Measurements from ENCODE around the gene EHMT2. TPM values are rescaled to one million over a fixed set of nuclear protein-coding genes. Genes with fewer than 3 reads are reported as not detected.
A peak's percentile ranks its signal among the peaks of the same experiment; 100 is the strongest.

The EHMT2 gene
- total RNA-seq, 3 donors from 2014 or later (not counting 1 experiment from before 2014, with no cell fraction given): 49.3 to 56.6 (median 55.8) TPM

DNA sequence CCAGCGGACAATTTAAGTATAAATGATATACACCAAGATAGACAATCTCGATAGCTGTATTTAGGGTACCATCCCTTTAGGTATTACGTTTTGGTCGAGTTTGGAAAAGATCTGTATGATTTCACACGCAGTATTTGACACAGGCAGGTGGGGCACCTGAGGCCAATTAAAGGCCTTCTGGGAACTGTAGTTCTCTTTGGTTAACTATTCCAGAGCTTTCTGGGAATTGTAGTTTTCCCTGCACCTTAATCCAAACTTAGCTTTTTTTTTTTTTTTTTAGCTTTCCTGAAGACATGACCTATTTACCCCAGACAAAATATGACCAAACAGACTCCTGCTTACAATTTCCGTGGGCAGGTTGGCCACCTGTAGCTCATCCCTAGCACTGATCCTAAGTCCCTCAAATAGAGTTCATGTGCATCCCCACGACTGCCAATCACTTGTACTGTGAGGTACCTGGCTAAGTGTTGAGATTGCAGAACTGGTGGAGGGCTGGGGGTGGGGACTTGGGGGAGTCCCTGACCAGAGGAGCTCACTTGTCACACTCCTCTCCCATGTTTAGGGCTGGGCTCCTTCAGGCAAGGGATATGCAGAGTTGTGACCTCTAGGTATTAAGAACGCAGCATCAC, 999 bp upstream of the EHMT2 start:
- WGBS (ENCODE audit: insufficient coverage): 19% methylated on average over 8 of the region's 8 CpGs
- peak overlapping the region; percentile 95 for H3K27ac Mint-ChIP-seq

DNA sequence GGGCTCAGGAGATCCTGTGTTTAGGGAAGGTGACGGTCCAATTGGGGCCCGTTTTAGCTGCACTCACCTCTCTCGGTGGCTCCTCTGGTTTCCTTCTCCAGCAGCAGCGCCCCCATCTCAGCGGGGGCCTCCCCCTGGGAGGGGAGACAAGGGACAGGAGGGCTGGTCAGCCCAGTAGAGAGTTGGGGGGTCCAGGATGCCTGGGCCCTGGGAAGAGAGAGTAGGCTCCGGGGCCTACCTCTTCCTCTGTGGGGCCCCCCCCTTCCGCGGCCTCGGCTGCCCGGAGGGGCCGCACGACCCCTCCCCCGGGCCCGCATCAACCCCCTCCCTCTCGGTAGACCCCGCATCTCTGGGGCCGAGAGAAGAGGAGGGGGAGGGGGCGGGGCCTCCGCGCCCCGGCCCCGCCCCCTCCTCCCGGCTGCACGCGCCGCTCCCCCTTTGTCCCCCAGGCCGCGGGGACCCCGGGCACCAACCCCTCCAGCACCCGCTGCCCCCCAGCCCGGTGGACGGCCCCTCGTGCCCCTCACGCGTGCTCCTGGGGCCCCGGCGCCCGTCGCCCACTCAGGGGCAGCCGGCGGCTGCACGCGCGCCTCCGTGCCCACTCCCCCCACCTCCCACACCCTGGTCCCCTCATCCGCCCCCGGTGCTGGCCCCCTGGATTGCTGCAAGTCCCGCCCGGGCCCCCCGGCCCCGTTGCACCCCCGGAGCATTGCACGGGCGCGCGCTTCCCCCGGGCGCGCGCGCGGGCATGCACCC, 464 bp downstream of the EHMT2 start:
- H3K9me3 Mint-ChIP-seq: no peaks in the 10 kb centered on the region
- H3K36me3 ChIP-seq (ENCODE audit: control insufficient read depth, insufficient read depth, low read length): peaks cover 17% of the 10 kb centered on the region
- H3K27ac ChIP-seq (ENCODE audit: low read length): peak overlapping the region; percentile 81
- DNase-seq: peak in 1 of 2 donors; percentile 43
- no peaks in the 10 kb centered on the region for H3K36me3 Mint-ChIP-seq
- H3K4me3 Mint-ChIP-seq: peak overlapping the region; percentile 97
- peak; percentile 3 to 5 (median 4) for ATAC-seq
- peaks cover 27 to 45% of the 10 kb centered on the region in 2 donors for H3K4me1 Mint-ChIP-seq
- no peaks in the 10 kb centered on the region for H3K27me3 ChIP-seq (ENCODE audit: control insufficient read depth, insufficient read depth, low read length)
- TF ChIP-seq, protein P1, sequence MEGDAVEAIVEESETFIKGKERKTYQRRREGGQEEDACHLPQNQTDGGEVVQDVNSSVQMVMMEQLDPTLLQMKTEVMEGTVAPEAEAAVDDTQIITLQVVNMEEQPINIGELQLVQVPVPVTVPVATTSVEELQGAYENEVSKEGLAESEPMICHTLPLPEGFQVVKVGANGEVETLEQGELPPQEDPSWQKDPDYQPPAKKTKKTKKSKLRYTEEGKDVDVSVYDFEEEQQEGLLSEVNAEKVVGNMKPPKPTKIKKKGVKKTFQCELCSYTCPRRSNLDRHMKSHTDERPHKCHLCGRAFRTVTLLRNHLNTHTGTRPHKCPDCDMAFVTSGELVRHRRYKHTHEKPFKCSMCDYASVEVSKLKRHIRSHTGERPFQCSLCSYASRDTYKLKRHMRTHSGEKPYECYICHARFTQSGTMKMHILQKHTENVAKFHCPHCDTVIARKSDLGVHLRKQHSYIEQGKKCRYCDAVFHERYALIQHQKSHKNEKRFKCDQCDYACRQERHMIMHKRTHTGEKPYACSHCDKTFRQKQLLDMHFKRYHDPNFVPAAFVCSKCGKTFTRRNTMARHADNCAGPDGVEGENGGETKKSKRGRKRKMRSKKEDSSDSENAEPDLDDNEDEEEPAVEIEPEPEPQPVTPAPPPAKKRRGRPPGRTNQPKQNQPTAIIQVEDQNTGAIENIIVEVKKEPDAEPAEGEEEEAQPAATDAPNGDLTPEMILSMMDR (IDR thresholded peaks at IDR 0.05): no peak
- H3K27me3 Mint-ChIP-seq (ENCODE audit: low read depth in 2 of 2): no peaks in the 10 kb centered on the region
- H3K4me1 ChIP-seq (ENCODE audit: control insufficient read depth, insufficient read depth, low read length): peaks cover 46% of the 10 kb centered on the region
- peak overlapping the region; percentile 76 for H3K4me3 ChIP-seq (ENCODE audit: low read length)
- WGBS (ENCODE audit: insufficient coverage): 2% methylated on average over 42 of the region's 62 CpGs
- peak overlapping the region; percentile 86 to 92 for H3K27ac Mint-ChIP-seq
- no peaks in the 10 kb centered on the region for H3K9me3 ChIP-seq (ENCODE audit: control insufficient read depth, insufficient read depth, low read length)
- intact Hi-C loops (cut with micrococcal nuclease): loop anchor here (1.0 to 5.0 kb wide), 2 partner anchors 34 to 60 kb away; partner anchors contain the start of genes NELFE and SKIC2

More for the DNA sequence above, 999 bp upstream of the EHMT2 start:
- Histone ChIP-seq H3K9me3 (ENCODE audit: control insufficient read depth, insufficient read depth, low read length) (no peaks in the 10 kb centered on the region), H3K4me1 (ENCODE audit: control insufficient read depth, insufficient read depth, low read length) (peaks cover 54% of the 10 kb centered on the region), H3K27me3 (ENCODE audit: control insufficient read depth, insufficient read depth, low read length) (no peaks in the 10 kb centered on the region), H3K36me3 (ENCODE audit: control insufficient read depth, insufficient read depth, low read length) (peaks cover 4% of the 10 kb centered on the region), H3K27ac (ENCODE audit: low read length) (peak overlapping the region; percentile 64), H3K4me3 (ENCODE audit: low read length) (peak overlapping the region; percentile 76)
- TF ChIP-seq, protein P1 (IDR thresholded peaks at IDR 0.05): no peak
- H3K4me3 Mint-ChIP-seq: peak overlapping the region; percentile 97
- DNase-seq: peak in 1 of 2 donors; percentile 76
- H3K36me3 Mint-ChIP-seq: no peaks in the 10 kb centered on the region
- peaks cover 33 to 50% of the 10 kb centered on the region in 2 donors for H3K4me1 Mint-ChIP-seq
- intact Hi-C loops (cut with micrococcal nuclease): loop anchor here (5.0 kb wide), 1 partner anchor 59 kb away; the partner anchor contains the start of genes NELFE and SKIC2
- H3K9me3 Mint-ChIP-seq: no peaks in the 10 kb centered on the region
- peak in 2 of 3 donors; percentile 23 to 30 for ATAC-seq
- H3K27me3 Mint-ChIP-seq (ENCODE audit: low read depth in 2 of 2): no peaks in the 10 kb centered on the region

DNA sequence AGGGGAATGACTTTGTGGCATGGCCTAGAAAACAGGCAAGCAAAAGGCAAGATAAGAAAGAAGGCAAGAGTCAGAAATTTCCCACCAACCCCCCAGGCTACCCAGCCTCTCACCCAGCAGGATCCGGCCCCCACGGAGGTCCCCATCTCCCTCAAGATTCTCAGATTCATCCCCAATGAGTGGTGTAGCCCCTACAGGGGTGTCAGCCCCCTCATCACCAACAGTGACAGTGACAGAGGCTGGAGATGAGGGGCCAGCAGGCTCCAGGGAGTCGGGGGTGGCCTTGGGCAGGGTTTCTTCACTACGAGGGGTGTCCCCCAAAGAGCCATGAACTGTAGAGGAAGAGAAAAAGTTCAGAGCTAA, 1.0 kb downstream of the EHMT2 start:
- peaks cover 45% of the 10 kb centered on the region for H3K4me1 ChIP-seq (ENCODE audit: control insufficient read depth, insufficient read depth, low read length)
- DNase-seq (no peak), ATAC-seq (no peak)
- Mint-ChIP-seq H3K4me3 (peak overlapping the region; percentile 89), H3K4me1 (peaks cover 30 to 42% of the 10 kb centered on the region in 2 donors), H3K9me3 (no peaks in the 10 kb centered on the region), H3K36me3 (peaks cover under 1% of the 10 kb centered on the region), H3K27me3 (ENCODE audit: low read depth in 2 of 2) (no peaks in the 10 kb centered on the region), H3K27ac (peak overlapping the region; percentile 86 to 92)
- TF ChIP-seq, protein P1 (IDR thresholded peaks at IDR 0.05): no peak
- intact Hi-C loops (cut with micrococcal nuclease): loop anchor here (5.0 kb wide), 1 partner anchor 61 kb away; the partner anchor contains the start of genes NELFE and SKIC2
- WGBS (ENCODE audit: insufficient coverage): 69% methylated on average over 4 of the region's 4 CpGs
- H3K36me3 ChIP-seq (ENCODE audit: control insufficient read depth, insufficient read depth, low read length): peaks cover 20% of the 10 kb centered on the region
- H3K27me3 ChIP-seq (ENCODE audit: control insufficient read depth, insufficient read depth, low read length): no peaks in the 10 kb centered on the region
- H3K27ac ChIP-seq (ENCODE audit: low read length): peak overlapping the region; percentile 81
- peak overlapping the region; percentile 76 for H3K4me3 ChIP-seq (ENCODE audit: low read length)
- H3K9me3 ChIP-seq (ENCODE audit: control insufficient read depth, insufficient read depth, low read length): no peaks in the 10 kb centered on the region

Data from natural killer cell (primary cell).